ENCODE data around the gene COL25A1. TPM values are rescaled to one million over a fixed set of nuclear protein-coding genes. Genes with fewer than 3 reads are reported as not detected.

The COL25A1 gene
- polyA plus RNA-seq, 2 of the 4 experiments (the other 2 are of a cell fraction) = not detected

DNA sequence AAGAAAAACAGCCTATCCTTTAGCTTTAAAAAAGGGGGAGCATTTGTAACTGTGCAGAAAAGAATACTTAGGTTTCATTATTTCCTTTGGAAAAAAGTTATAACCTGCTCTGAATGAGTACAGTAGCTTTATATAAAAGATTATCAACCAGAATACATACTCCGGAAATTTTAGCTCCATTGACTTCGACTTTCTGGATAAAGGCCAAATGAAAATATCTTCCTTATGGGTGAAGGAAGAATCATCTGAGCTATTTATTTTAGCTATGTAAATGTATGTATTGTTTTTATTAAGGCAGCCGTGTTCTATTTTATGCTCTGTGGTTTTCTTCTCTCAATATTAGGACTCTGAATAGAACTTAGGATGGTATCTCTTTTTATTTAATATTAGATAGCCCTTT, 470.6 kb downstream of the COL25A1 start (continued):
- TF ChIP-seq RNF2 (IDR thresholded peaks at IDR 0.05; ENCODE audit: borderline replicate concordance, low read depth) (no peak), SMC3 (IDR thresholded peaks at IDR 0.05) (no peak), BHLHE40 (IDR thresholded peaks at IDR 0.05; ENCODE audit: low read depth, low read length) (no peak)

- ChIA-PET POLR2A (no interaction called here), CTCF (interaction anchor here (2.7 kb wide), 1 partner anchor 575 kb away, joined by 10 read pairs; no protein-coding TSS in a partner anchor)
- WGBS (ENCODE audit: missing lambda C conversion rate) = 18% methylated on average over 1 of the region's 1 CpG
- ATAC-seq (no peak), FAIRE-seq (no peak), DNase-seq (ENCODE audit: low read depth in 1 of 2, low spot score in 1 of 2) (no peak)
- H3K27ac ChIP-seq = no peak overlapping the region
- H3K4me2 ChIP-seq = no peak overlapping the region
- no peak for TF ChIP-seq TP53 (CRISPR knock-in tag; IDR thresholded peaks at IDR 0.05)
- no peak for TF ChIP-seq CEBPB (IDR thresholded peaks at IDR 0.05)
- TF ChIP-seq ELK1 (IDR thresholded peaks at IDR 0.05; ENCODE audit: low read depth, low read length) = no peak
- TF ChIP-seq, protein P1, sequence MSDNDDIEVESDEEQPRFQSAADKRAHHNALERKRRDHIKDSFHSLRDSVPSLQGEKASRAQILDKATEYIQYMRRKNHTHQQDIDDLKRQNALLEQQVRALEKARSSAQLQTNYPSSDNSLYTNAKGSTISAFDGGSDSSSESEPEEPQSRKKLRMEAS (IDR thresholded peaks at IDR 0.05) = no peak
- no peak for TF ChIP-seq NFE2L2 (conservative IDR thresholded peaks at IDR 0.05; ENCODE audit: low read length)
- no peak for TF ChIP-seq CTCF (IDR thresholded peaks at IDR 0.05)
- no peak for TF ChIP-seq PBX3 (IDR thresholded peaks at IDR 0.05)
- TF ChIP-seq POLR2AphosphoS2 (conservative IDR thresholded peaks at IDR 0.05; ENCODE audit: low read length) = no peak
- TF ChIP-seq, protein P2, sequence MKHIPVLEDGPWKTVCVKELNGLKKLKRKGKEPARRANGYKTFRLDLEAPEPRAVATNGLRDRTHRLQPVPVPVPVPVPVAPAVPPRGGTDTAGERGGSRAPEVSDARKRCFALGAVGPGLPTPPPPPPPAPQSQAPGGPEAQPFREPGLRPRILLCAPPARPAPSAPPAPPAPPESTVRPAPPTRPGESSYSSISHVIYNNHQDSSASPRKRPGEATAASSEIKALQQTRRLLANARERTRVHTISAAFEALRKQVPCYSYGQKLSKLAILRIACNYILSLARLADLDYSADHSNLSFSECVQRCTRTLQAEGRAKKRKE (CRISPR knock-in tag; IDR thresholded peaks at IDR 0.05; ENCODE audit: low read depth) = no peak
- no peak for TF ChIP-seq SREBF2 (IDR thresholded peaks at IDR 0.05)
- TF ChIP-seq, protein P3, sequence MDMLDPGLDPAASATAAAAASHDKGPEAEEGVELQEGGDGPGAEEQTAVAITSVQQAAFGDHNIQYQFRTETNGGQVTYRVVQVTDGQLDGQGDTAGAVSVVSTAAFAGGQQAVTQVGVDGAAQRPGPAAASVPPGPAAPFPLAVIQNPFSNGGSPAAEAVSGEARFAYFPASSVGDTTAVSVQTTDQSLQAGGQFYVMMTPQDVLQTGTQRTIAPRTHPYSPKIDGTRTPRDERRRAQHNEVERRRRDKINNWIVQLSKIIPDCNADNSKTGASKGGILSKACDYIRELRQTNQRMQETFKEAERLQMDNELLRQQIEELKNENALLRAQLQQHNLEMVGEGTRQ (IDR thresholded peaks at IDR 0.05) = no peak
- TF ChIP-seq EHMT2 (IDR thresholded peaks at IDR 0.05; ENCODE audit: low read depth) = no peak
- TF ChIP-seq, protein P4, sequence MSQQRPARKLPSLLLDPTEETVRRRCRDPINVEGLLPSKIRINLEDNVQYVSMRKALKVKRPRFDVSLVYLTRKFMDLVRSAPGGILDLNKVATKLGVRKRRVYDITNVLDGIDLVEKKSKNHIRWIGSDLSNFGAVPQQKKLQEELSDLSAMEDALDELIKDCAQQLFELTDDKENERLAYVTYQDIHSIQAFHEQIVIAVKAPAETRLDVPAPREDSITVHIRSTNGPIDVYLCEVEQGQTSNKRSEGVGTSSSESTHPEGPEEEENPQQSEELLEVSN (IDR thresholded peaks at IDR 0.05; ENCODE audit: borderline replicate concordance, low read depth) = no peak
- TF ChIP-seq FOSB (CRISPR knock-in tag; IDR thresholded peaks at IDR 0.05) = no peak
- TF ChIP-seq HEYL (CRISPR knock-in tag; IDR thresholded peaks at IDR 0.05) = no peak
- TF ChIP-seq NPAS2 (CRISPR knock-in tag; IDR thresholded peaks at IDR 0.05; ENCODE audit: borderline replicate concordance) = no peak
- no peak for TF ChIP-seq HOXB13 (CRISPR knock-in tag; IDR thresholded peaks at IDR 0.05; ENCODE audit: low read depth)
- TF ChIP-seq ZFP36 (IDR thresholded peaks at IDR 0.05; ENCODE audit: borderline replicate concordance, partially characterized antibody) = no peak
- no peak for TF ChIP-seq RFX5 (IDR thresholded peaks at IDR 0.05)
- no peak for TF ChIP-seq HOXA7 (CRISPR knock-in tag; IDR thresholded peaks at IDR 0.05)
- H3K9me3 ChIP-seq = no peaks in the 10 kb centered on the region
- H3K4me1 ChIP-seq = no peaks in the 10 kb centered on the region
- H3K4me3 ChIP-seq = no peak overlapping the region
Measured at GRCh38 chr4:108831291-108831690, 471.2 kb downstream of the COL25A1 start.
